Posterior cingulate gyrus (tissue), 11 donors: Measurements from ENCODE around the gene RIPOR3.
"Not testable (repeated sequence)": the region's sequence is repeated elsewhere in the genome, so short reads cannot be mapped to it uniquely, and the experiment has no call there.

Experiments used
- DNase-seq, 10 donors: peaks; one replicate each; pipeline versions ENCODE4 v3.0.0 to v3.0.0-alpha.2; 2020 to 2021; ENCODE audit warnings: mixed read lengths in 3 of 10
- intact Hi-C: fragments of 100-400 bp; cut with DNase I; formaldehyde crosslinking; loops from one replicate; pipeline ENCODE4 v1.15.1; 2023

The RIPOR3 gene

GRCh38 chr20:50666709-50667298, 24.5 kb downstream of the RIPOR3 start:
- peak in 1 of 10 donors; percentile 16 for DNase-seq
- intact Hi-C loops: loop anchor here (10.0 kb wide), 1 partner anchor 78 kb away; no protein-coding TSS in a partner anchor

- intact Hi-C loops: loop anchor here (10.0 kb wide), 1 partner anchor 81 kb away; no protein-coding TSS in a partner anchor
- peak in 2 of 10 donors; percentile 45 to 70 for DNase-seq
These were observed 27.1 kb downstream of the RIPOR3 start for GRCh38 chr20:50664254-50664653.

- DNase-seq: peak in 3 of 10 donors; percentile 27 to 49 (median 37)
- intact Hi-C loops: loop anchor here (10.0 kb wide), 1 partner anchor 82 kb away; no protein-coding TSS in a partner anchor
These were observed 28.1 kb downstream of the RIPOR3 start for GRCh38 chr20:50663095-50663821.

DNA sequence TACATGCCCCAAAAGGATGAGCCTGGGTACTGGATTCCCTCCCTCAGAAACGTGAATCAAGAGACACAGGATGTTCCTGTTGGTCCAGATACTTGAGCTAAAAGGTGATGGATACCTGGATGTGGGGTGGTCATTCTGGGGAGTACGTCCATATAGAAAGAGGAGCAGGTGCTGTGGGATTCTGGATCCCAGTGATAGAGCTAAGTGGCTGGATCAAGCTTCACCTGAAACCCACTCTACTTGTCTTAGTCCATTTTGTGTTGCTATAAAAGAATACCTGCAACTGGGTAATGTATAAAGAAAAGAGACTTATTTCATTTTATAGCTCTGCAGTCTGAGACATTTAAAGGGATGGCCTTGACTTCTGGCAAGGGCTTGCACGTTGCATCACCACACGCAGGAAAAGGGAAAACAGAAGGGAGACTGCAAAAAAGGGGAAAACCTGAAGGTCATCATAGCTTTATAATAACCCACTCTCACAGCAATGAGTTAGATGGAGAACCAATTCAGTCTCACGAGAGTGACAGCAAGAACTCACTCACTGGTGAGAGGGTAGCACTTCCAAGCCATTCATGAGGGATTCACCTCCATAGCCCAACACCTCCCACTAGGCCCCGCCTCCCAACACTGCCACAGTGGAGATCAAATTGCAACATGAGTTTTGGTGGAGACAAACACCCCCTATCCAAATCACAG, 31.2 kb downstream of the RIPOR3 start:
- DNase-seq: peak in 2 of 10 donors; percentile 14 to 24
- intact Hi-C loops: loop anchor here (10.0 kb wide), 1 partner anchor 85 kb away; no protein-coding TSS in a partner anchor

DNA sequence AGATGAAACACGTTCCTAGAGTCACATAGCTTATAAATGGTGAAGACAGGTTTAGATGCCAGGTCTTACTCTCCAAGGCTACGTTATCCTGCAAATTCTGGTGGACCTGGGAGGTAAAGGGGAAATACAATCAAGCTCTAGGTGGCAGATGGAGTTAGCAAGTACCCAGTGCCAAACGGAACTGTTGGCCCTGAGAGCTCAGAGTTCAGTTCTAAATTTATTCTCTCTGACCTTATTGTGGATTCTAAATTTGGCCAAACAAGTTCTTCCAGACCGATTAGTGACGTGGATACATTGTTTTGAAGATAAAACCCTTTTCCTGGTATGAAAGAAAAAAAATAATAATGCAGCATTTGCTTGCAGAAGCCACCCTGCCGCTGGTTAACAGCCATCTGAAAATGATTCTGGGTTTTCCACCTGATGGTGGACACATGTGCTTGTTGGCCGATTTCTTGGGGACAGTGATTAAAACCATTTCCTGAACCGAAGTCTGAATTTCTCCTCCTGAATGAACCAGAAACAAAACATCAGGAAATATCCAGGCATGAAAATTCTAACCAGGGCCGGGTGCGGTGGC, 32.5 kb downstream of the RIPOR3 start:
- intact Hi-C loops: no loop called here
- no peak for DNase-seq

DNA sequence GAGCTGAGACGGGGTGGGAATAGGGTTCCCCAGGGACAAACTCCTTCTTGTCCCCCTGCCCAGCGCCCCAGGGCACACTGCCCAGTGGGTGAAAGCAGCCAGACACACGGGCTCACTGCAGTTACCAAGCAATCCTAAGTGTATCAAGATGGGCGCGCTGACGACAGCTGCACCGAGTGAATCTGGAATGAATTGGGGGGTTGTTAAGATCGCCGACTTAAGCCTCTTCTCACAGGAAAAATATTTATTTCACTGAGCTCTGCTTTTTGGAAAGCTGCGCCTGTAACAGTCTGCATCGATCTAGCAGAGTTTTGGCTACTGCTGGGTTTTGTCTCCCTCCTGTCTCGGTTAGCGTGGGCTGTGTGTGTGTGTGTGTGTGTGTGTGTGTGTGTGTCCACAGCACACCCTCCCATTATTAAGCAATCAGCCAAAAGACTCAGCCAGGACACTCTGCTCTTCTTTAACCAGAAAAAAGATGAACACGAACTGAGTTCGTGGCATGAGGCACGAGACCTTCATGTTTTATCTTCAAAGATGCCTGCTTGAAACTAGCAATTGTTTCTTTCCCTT, 35.9 kb downstream of the RIPOR3 start:
- intact Hi-C loops: no loop called here
- peak in 4 of 10 donors; percentile 13 to 83 (median 50) for DNase-seq

GRCh38 chr20:50654904-50655303, 36.4 kb downstream of the RIPOR3 start:
- DNase-seq: peak in 1 of 10 donors; percentile 75
- intact Hi-C loops: no loop called here

DNA sequence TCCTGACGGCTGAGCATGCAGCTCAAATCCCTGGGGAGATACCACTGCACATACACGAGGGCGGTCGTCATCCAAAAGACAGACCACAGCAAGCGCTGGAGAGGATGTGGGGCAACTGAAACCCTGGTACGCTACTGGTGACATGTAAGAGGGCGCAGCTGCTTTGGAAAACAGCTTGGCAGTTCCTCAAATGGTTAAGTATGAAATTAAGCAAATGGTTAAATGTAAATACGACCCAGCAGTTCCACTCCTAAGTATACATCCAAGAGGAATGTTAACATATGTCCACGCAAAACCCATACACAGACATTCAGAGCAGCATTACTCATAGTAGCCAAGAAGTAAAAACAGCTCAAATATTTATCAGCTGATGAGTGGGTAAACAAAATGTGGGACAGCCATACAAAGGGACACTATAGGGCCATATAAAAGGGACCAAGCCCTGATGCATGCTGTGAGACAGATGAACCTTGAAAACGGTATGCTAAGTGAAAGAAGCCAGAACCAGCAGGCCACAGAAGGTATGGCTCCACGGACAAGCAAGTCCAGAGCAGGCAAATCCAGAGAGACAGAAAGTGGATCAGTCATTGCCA, 38.5 kb downstream of the RIPOR3 start:
- intact Hi-C loops: no loop called here
- peak in 1 of 10 donors; percentile 41 for DNase-seq

DNA sequence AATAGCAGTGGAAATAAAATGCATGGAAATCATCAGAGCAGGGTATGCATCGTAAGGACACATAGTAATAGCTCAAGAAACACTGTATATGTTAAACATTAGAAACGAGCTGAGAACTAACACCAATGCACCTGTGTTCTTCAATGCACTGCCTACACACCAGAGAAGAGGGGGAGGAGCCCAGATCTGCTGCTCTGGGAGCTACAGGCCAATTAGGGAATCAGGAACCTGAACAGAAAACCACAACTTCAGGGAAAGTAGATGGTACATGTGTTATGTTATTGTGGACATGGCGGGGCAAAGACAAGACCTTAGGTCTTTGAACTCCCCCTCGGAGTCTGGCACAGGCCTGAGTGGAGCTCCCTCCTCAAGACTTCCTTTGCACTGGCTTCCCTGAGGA, 39.7 kb downstream of the RIPOR3 start:
- no peak for DNase-seq

GRCh38 chr20:50649590-50649989, 41.8 kb downstream of the RIPOR3 start:
- DNase-seq: peak in 1 of 10 donors; percentile 40
- intact Hi-C loops: no loop called here

More for the DNA sequence above, 39.7 kb downstream of the RIPOR3 start:
- intact Hi-C loops: no loop called here

DNA sequence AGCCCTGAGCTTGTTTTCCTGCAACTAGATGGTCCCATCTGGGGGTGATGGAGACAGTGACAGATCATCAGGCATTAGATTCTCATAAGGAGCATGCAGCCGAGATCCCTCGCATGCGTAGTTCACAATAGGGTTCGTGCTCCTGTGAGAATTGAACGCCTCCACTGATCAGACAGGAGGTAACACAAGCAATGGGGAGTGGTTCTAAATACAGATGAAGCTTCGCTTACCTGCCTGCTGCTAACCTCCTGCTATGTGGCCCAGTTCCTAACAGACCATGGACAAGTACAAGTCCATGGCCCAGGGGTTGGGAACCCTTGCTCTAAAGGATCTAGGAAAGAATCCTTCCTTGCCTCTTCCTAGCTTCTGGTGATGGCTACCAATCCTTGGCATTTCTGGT, 42.7 kb downstream of the RIPOR3 start:
- no peak for DNase-seq
- intact Hi-C loops: no loop called here

- DNase-seq: no peak
- intact Hi-C loops: no loop called here
These were observed 44.8 kb downstream of the RIPOR3 start for GRCh38 chr20:50646483-50646996.

DNA sequence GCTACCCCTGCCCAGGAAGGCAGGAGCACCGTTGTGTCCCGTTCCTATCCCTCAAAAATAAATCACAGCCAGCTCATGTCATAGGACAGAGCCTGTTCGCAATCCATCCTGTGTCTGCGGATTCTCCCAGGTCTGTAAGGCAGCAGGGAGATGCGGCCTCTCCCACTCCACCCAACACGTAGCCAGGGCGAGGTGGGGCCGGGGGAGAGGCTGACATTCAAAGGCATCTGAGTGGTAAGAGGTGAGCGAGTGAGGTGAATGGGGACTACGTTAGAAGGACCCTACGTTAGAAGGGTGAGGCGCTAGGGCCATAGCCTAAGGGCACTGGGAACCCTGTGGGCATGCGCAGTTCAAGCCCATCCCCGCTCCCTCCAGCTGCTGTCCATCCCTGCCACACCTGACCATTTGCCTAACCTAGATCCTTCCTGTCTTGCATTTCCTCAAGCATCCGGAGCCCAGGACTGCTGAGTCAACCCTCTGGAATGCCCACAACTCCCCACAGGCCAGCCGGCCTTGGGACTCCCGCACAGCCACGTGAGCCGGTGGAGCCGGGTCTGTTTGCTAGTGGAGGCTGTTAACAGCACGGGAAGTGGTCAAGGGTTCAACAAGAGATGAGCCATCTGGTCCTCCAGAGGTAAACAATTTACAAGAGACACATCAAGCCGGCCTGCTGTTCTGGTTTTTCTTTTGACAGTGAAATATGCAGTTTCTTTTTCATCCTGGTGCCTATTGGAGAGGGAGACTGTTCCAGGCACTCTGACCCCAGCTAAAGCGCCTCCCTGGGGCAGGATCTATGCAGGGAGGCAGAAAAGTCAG, 45.9 kb downstream of the RIPOR3 start:
- peak in 1 of 10 donors; percentile 78 for DNase-seq
- intact Hi-C loops: no loop called here

DNA sequence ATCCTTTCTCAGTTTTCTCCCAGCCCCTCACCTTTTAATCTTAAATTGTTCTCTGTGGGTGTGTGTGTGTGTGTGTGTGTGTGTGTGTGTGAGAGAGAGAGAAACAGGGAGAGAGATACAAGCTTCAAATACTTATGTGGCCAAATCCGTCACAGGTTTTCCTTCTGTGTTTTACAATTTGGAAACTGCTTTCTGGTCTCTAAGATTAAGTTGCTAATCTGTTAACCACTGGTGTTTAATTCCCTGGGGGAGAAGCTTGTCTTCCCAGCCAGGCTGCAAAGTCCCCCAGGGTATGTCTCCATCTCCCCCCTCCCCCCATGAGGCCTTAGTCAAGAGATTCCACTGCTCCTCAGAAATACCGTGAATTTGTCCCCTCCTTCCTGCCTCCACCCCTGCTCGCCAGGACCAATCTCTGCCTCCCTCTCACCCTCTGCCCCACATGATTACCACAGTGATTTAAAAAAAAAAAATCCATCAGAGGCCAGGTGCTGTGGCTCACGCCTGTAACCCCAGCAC, 49.0 kb downstream of the RIPOR3 start:
- intact Hi-C loops: no loop called here
- no peak for DNase-seq

GRCh38 chr20:50641625-50642287, 49.6 kb downstream of the RIPOR3 start:
- intact Hi-C loops, DNase-seq: not testable (repeated sequence)

GRCh38 chr20:50639971-50640711, 51.2 kb downstream of the RIPOR3 start:
- DNase-seq, intact Hi-C loops: not testable (repeated sequence)

- intact Hi-C loops, DNase-seq: not testable (repeated sequence)
These were observed 53.1 kb downstream of the RIPOR3 start for GRCh38 chr20:50638015-50638847.
